ENCODE measurements around the gene NKAIN4. TPM values are rescaled to one million over a fixed set of nuclear protein-coding genes. Genes with fewer than 3 reads are reported as not detected.

Gene NKAIN4
- polyA plus RNA-seq, 4 donors: 0.51 to 5.9 TPM; not detected in 2

DNA sequence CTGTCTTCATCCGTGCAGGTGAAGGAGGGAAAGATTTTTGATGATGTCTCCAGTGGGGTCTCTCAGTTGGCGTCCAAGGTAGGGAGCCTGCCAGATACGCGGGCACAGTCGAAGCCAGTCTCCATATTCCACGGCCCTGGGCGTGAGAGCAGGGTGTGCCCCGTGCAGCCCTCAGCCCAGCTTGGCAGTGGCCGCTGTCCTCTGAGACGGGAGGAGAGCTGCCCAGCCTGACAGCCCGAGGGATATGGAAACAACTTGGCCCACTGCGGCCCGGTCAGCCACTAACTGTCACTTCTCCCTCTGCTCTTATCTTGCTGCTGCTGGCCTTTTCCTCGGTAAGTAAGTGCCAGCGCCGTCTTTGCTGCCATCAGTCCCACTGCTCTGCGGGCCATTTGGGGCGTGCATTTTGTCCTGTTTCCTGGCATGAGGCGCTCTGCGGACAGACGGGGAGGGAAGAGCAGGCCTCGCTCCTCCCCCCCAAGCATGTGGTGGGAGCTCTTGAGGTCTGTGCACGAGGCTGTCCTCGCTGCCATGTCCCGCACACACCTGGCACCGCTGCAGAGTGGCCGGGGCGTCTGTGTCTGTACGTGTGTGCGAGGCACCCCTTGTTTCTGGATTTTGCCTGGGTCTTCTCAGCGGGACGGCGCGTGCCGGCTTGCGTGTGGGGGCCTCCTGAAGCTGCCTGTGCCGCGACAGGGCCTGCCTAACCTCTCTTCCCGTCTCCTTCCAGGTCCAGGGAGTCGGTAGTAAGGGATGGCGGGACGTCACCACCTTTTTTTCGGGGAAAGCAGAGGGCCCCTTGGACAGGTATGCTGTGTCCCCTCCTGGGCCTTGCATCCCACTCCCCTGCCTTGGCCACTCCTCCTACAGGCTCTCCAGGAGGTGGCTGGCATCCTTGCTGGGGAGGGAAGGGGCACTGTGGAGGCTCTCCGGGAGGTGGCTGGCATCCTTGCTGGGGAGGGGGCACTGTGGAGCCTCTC lies 31.7 kb upstream of the NKAIN4 start:
- Histone ChIP-seq H3K9me3 (ENCODE audit: control insufficient read depth in 2 of 2, insufficient read depth in 1 of 2, low read depth in 1 of 2, low read length in 1 of 2) (no peaks in the 10 kb centered on the region), H3K27ac (ENCODE audit: low read depth in 1 of 3, low read length in 2 of 3) (no peak overlapping the region), H3K36me3 (ENCODE audit: control insufficient read depth in 3 of 3, insufficient read depth in 2 of 3, low read depth in 1 of 3, low read length in 3 of 3) (peaks cover 4 to 86% (median 9%) of the 10 kb centered on the region in 3 donors), H3K27me3 (ENCODE audit: control insufficient read depth in 3 of 3, insufficient read depth in 3 of 3, low read length in 3 of 3) (no peaks in the 10 kb centered on the region), H3K4me3 (ENCODE audit: low read depth in 1 of 3, low read length in 3 of 3) (no peak overlapping the region), H3K4me1 (ENCODE audit: control insufficient read depth in 3 of 3, insufficient read depth in 2 of 3, low read depth in 1 of 3, low read length in 2 of 3) (peaks cover 0 to 1% (median 0%) of the 10 kb centered on the region in 3 donors)
- no peak for FAIRE-seq
- no peak for DNase-seq
- WGBS, 3 donors: 94 to 96% (median 94%) methylated on average over 44 of the region's 44 CpGs

DNA sequence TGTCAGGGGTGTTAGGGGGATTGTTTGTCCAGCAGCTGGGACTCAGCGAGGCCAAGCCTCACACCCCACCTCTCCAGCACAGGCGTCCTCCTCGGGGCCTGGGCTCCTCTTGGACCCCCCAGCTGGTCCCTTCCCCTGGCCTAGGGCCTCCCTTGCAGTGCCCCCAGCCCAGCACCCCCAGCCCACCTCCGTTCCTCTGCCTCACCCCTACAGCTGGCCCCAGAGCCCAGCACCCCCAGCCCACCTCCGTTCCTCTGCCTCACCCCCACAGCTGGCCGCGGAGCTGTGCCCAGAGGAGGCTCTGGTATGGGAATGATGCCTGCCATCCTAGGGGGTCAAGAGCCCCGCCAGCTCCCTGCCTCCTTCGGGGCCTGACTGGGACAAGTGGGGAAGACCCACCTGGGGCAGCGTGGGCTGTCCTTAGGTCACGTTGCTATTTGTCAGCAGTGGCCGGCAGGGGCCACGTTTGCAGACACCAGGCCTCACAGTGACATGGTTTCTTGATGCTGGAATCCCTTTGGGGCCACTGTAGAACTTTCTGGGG lies 30.8 kb upstream of the NKAIN4 start:
- no peak overlapping the region for H3K27ac ChIP-seq (ENCODE audit: low read depth in 1 of 3, low read length in 2 of 3)
- DNase-seq: no peak
- peak overlapping the region in 1 of 3 donors; percentile 12 for H3K4me3 ChIP-seq (ENCODE audit: low read depth in 1 of 3, low read length in 3 of 3)
- H3K36me3 ChIP-seq (ENCODE audit: control insufficient read depth in 3 of 3, insufficient read depth in 2 of 3, low read depth in 1 of 3, low read length in 3 of 3): peaks cover 7 to 95% (median 10%) of the 10 kb centered on the region in 3 donors
- FAIRE-seq: no peak
- H3K9me3 ChIP-seq (ENCODE audit: control insufficient read depth in 2 of 2, insufficient read depth in 1 of 2, low read depth in 1 of 2, low read length in 1 of 2): no peaks in the 10 kb centered on the region
- no peaks in the 10 kb centered on the region for H3K4me1 ChIP-seq (ENCODE audit: control insufficient read depth in 3 of 3, insufficient read depth in 2 of 3, low read depth in 1 of 3, low read length in 2 of 3)
- 81 to 91% (median 87%) methylated on average over 13 of the region's 13 CpGs for WGBS, 3 donors
- no peaks in the 10 kb centered on the region for H3K27me3 ChIP-seq (ENCODE audit: control insufficient read depth in 3 of 3, insufficient read depth in 3 of 3, low read length in 3 of 3)

DNA sequence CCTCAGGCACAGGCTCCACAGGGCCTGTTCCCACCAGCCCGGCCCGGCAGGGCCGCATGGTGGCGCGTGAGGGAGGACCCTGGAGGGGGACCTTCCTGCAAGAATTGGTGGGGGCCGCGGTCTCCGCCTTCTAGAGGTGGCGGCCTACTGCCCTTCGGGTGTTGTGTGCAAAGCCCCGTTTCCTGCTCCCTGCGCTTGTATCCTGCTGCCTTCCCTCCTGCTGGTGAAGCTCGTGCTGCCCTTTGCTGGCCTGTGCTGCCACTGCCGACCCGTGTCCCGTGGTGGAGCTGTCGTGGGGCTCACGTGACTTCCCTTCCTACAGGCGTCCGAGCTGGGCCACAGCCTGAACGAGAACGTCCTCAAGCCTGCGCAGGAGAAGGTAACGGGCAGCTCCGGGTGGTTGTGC lies 30.3 kb upstream of the NKAIN4 start:
- DNase-seq (no peak), FAIRE-seq (no peak)
- Histone ChIP-seq H3K4me3 (ENCODE audit: low read depth in 1 of 3, low read length in 3 of 3) (peak overlapping the region in 1 of 3 donors; percentile 12), H3K27me3 (ENCODE audit: control insufficient read depth in 3 of 3, insufficient read depth in 3 of 3, low read length in 3 of 3) (no peaks in the 10 kb centered on the region), H3K9me3 (ENCODE audit: control insufficient read depth in 2 of 2, insufficient read depth in 1 of 2, low read depth in 1 of 2, low read length in 1 of 2) (no peaks in the 10 kb centered on the region), H3K4me1 (ENCODE audit: control insufficient read depth in 3 of 3, insufficient read depth in 2 of 3, low read depth in 1 of 3, low read length in 2 of 3) (no peaks in the 10 kb centered on the region), H3K36me3 (ENCODE audit: control insufficient read depth in 3 of 3, insufficient read depth in 2 of 3, low read depth in 1 of 3, low read length in 3 of 3) (peaks cover 7 to 96% (median 10%) of the 10 kb centered on the region in 3 donors), H3K27ac (ENCODE audit: low read depth in 1 of 3, low read length in 2 of 3) (peak overlapping the region in 2 of 3 donors; percentile 1 to 7)
- WGBS, 3 donors: 77 to 84% (median 82%) methylated on average over 23 to 25 of the region's 25 CpGs

- whole genome bisulfite sequencing, 3 donors: 29 to 66% (median 45%) methylated on average over 13 to 14 of the region's 14 CpGs
- Histone ChIP-seq H3K4me3 (ENCODE audit: low read depth in 1 of 3, low read length in 3 of 3) (no peak overlapping the region), H3K36me3 (ENCODE audit: control insufficient read depth in 3 of 3, insufficient read depth in 2 of 3, low read depth in 1 of 3, low read length in 3 of 3) (peaks cover 7 to 96% (median 10%) of the 10 kb centered on the region in 3 donors), H3K27me3 (ENCODE audit: control insufficient read depth in 3 of 3, insufficient read depth in 3 of 3, low read length in 3 of 3) (no peaks in the 10 kb centered on the region), H3K4me1 (ENCODE audit: control insufficient read depth in 3 of 3, insufficient read depth in 2 of 3, low read depth in 1 of 3, low read length in 2 of 3) (no peaks in the 10 kb centered on the region), H3K27ac (ENCODE audit: low read depth in 1 of 3, low read length in 2 of 3) (peak overlapping the region in 2 of 3 donors; percentile 1 to 7), H3K9me3 (ENCODE audit: control insufficient read depth in 2 of 2, insufficient read depth in 1 of 2, low read depth in 1 of 2, low read length in 1 of 2) (no peaks in the 10 kb centered on the region)
- no peak for FAIRE-seq
- peak; percentile 57 to 58 for DNase-seq
Measured at GRCh38 chr20:63284083-63284440, 29.8 kb upstream of the NKAIN4 start.

DNA sequence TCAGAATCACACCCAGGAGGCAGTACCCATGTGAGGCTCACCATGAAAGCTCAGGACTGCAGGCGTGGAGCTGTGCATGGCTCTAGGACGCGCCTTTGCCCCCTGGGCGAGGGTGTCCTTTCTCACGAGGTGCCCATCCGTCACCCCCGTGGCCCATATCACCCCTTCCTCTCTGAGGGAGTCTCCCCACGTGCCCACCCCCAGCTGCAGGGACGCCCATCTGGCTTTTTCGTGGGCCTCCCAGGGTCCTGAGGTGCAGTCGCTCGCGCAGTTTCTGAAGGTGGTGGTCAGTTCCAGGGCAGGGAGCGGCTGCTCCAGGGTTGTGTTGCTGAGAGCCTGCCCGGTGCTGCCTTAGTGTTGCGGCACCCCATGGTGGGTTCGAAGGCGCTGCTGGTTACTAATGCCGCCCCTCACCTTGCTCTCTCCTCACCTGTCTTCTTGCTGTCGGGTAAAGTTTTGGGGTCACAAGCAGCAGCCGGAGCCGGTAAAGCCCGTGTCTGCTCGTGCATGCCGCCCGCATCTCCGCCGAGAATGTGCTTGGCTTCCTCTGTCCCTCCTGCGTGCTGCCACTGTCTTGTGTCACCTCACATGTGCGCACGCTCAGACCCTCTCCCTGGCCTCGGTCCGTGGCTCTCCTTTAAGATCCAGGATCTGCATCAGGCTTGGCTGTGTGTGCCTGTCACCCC lies 29.3 kb upstream of the NKAIN4 start:
- DNase-seq (no peak), FAIRE-seq (no peak)
- WGBS, 3 donors: 86 to 92% (median 90%) methylated on average over 28 to 33 of the region's 33 CpGs
- no peak overlapping the region for H3K4me3 ChIP-seq (ENCODE audit: low read depth in 1 of 3, low read length in 3 of 3)
- peaks cover 7 to 96% (median 10%) of the 10 kb centered on the region in 3 donors for H3K36me3 ChIP-seq (ENCODE audit: control insufficient read depth in 3 of 3, insufficient read depth in 2 of 3, low read depth in 1 of 3, low read length in 3 of 3)
- no peaks in the 10 kb centered on the region for H3K9me3 ChIP-seq (ENCODE audit: control insufficient read depth in 2 of 2, insufficient read depth in 1 of 2, low read depth in 1 of 2, low read length in 1 of 2)
- H3K27ac ChIP-seq (ENCODE audit: low read depth in 1 of 3, low read length in 2 of 3): no peak overlapping the region
- H3K27me3 ChIP-seq (ENCODE audit: control insufficient read depth in 3 of 3, insufficient read depth in 3 of 3, low read length in 3 of 3): no peaks in the 10 kb centered on the region
- H3K4me1 ChIP-seq (ENCODE audit: control insufficient read depth in 3 of 3, insufficient read depth in 2 of 3, low read depth in 1 of 3, low read length in 2 of 3): no peaks in the 10 kb centered on the region

DNA sequence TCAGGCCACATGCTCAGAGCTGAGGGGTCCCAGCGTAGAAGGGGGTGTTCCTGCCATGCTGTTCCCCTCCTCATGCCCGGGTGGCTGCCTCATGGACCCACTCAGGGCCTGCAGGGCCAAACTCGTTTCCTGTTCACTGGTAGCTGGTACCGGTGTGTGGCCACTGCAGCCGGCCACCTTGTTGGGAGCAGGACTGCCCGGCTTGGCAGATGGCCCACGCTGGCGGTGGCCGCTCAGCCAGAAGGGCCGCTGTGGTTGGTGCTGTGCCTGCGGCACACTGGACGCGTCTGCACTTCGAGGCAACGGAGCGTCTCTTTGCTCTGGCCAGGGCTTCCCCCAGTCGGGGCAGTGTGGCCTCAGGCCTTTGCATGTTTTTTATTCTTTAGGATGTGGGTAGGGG lies 28.7 kb upstream of the NKAIN4 start:
- H3K4me3 ChIP-seq (ENCODE audit: low read depth in 1 of 3, low read length in 3 of 3): no peak overlapping the region
- 92 to 95% (median 92%) methylated on average over 17 of the region's 17 CpGs for WGBS, 3 donors
- FAIRE-seq: no peak
- H3K27ac ChIP-seq (ENCODE audit: low read depth in 1 of 3, low read length in 2 of 3): no peak overlapping the region
- H3K27me3 ChIP-seq (ENCODE audit: control insufficient read depth in 3 of 3, insufficient read depth in 3 of 3, low read length in 3 of 3): no peaks in the 10 kb centered on the region
- no peak for DNase-seq
- no peaks in the 10 kb centered on the region for H3K4me1 ChIP-seq (ENCODE audit: control insufficient read depth in 3 of 3, insufficient read depth in 2 of 3, low read depth in 1 of 3, low read length in 2 of 3)
- H3K36me3 ChIP-seq (ENCODE audit: control insufficient read depth in 3 of 3, insufficient read depth in 2 of 3, low read depth in 1 of 3, low read length in 3 of 3): peaks cover 7 to 96% (median 10%) of the 10 kb centered on the region in 3 donors
- no peaks in the 10 kb centered on the region for H3K9me3 ChIP-seq (ENCODE audit: control insufficient read depth in 2 of 2, insufficient read depth in 1 of 2, low read depth in 1 of 2, low read length in 1 of 2)

GRCh38 chr20:63281742-63282665 lies 27.7 kb upstream of the NKAIN4 start:
- no peak overlapping the region for H3K4me3 ChIP-seq (ENCODE audit: low read depth in 1 of 3, low read length in 3 of 3)
- no peaks in the 10 kb centered on the region for H3K27me3 ChIP-seq (ENCODE audit: control insufficient read depth in 3 of 3, insufficient read depth in 3 of 3, low read length in 3 of 3)
- DNase-seq (no peak), FAIRE-seq (no peak)
- peaks cover 10 to 97% (median 11%) of the 10 kb centered on the region in 3 donors for H3K36me3 ChIP-seq (ENCODE audit: control insufficient read depth in 3 of 3, insufficient read depth in 2 of 3, low read depth in 1 of 3, low read length in 3 of 3)
- no peaks in the 10 kb centered on the region for H3K9me3 ChIP-seq (ENCODE audit: control insufficient read depth in 2 of 2, insufficient read depth in 1 of 2, low read depth in 1 of 2, low read length in 1 of 2)
- 93 to 96% (median 95%) methylated on average over 30 to 38 of the region's 38 CpGs for WGBS, 3 donors
- H3K4me1 ChIP-seq (ENCODE audit: control insufficient read depth in 3 of 3, insufficient read depth in 2 of 3, low read depth in 1 of 3, low read length in 2 of 3): no peaks in the 10 kb centered on the region
- H3K27ac ChIP-seq (ENCODE audit: low read depth in 1 of 3, low read length in 2 of 3): no peak overlapping the region

All from small intestine (tissue), 7 donors.